ENCODE results near the gene SLC28A1. TPM values are rescaled to one million over a fixed set of nuclear protein-coding genes. Genes with fewer than 3 reads are reported as not detected.

SLC28A1 gene
- total RNA-seq, 4 donors from 2014 or later: not detected

DNA sequence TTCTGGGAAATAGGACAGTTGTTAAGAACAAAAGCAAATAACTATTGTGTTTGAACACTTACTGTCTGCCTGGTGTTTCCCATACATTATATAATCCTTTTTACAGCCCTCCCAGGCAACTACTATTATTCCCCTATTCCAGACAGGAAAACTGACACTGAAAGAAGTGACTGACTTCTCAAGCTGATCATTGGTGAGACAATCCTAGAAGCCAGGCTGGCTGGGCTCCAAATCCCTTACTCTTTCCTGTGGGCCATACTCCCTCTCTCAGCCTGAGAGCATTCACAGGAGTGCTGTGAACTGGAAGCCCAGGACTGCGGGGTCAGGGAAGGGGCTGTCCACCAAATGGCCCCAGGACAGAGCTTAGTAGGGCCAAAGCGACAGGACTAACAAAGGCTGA is 58.0 kb downstream of the SLC28A1 start:
- no peaks in the 10 kb centered on the region for H3K9me3 ChIP-seq
- no peak overlapping the region for H3K27ac ChIP-seq
- DNase-seq: no peak
- H3K4me1 ChIP-seq: no peaks in the 10 kb centered on the region
- TF ChIP-seq POLR2A (IDR thresholded peaks at IDR 0.05): no peak
- TF ChIP-seq, protein P1, sequence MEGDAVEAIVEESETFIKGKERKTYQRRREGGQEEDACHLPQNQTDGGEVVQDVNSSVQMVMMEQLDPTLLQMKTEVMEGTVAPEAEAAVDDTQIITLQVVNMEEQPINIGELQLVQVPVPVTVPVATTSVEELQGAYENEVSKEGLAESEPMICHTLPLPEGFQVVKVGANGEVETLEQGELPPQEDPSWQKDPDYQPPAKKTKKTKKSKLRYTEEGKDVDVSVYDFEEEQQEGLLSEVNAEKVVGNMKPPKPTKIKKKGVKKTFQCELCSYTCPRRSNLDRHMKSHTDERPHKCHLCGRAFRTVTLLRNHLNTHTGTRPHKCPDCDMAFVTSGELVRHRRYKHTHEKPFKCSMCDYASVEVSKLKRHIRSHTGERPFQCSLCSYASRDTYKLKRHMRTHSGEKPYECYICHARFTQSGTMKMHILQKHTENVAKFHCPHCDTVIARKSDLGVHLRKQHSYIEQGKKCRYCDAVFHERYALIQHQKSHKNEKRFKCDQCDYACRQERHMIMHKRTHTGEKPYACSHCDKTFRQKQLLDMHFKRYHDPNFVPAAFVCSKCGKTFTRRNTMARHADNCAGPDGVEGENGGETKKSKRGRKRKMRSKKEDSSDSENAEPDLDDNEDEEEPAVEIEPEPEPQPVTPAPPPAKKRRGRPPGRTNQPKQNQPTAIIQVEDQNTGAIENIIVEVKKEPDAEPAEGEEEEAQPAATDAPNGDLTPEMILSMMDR (IDR thresholded peaks at IDR 0.05): no peak
- no peak for TF ChIP-seq POLR2AphosphoS5 (IDR thresholded peaks at IDR 0.05)
- TF ChIP-seq EP300 (IDR thresholded peaks at IDR 0.05; ENCODE audit: low read depth): no peak
- intact Hi-C loops (cut with DNase I; ENCODE audit: low total_unique reads) (no loop called here), in situ Hi-C loops (cut with MboI; ENCODE audit: low pct_ligation_motif_present in 1 of 4, low pct_unique_long_range_greater_than_20kb in 1 of 4, low sequenced_read_pairs in 3 of 4) (no loop called here)
- no peaks in the 10 kb centered on the region for H3K36me3 ChIP-seq
- WGBS, 2 donors (ENCODE audit: low coverage in 1 of 2): 94% methylated on average over 2 of the region's 2 CpGs; no CpG with 5 or more reads in 1 of the 2 donors
- H3K27me3 ChIP-seq: no peaks in the 10 kb centered on the region
- no peak overlapping the region for H3K4me3 ChIP-seq

- intact Hi-C loops (cut with DNase I; ENCODE audit: low total_unique reads): no loop called here
- H3K4me3 ChIP-seq: no peak overlapping the region
- H3K27me3 ChIP-seq: no peaks in the 10 kb centered on the region
- in situ Hi-C loops (cut with MboI; ENCODE audit: low pct_ligation_motif_present in 1 of 4, low pct_unique_long_range_greater_than_20kb in 1 of 4, low sequenced_read_pairs in 3 of 4): no loop called here
- 96% methylated on average over 10 of the region's 10 CpGs; no CpG with 5 or more reads in 1 of the 2 donors for WGBS, 2 donors (ENCODE audit: low coverage in 1 of 2)
- no peaks in the 10 kb centered on the region for H3K9me3 ChIP-seq
- no peak for DNase-seq
- TF ChIP-seq POLR2A (IDR thresholded peaks at IDR 0.05) (no peak), EP300 (IDR thresholded peaks at IDR 0.05; ENCODE audit: low read depth) (no peak), POLR2AphosphoS5 (IDR thresholded peaks at IDR 0.05) (no peak)
- TF ChIP-seq, protein P1 (IDR thresholded peaks at IDR 0.05): no peak
- no peaks in the 10 kb centered on the region for H3K36me3 ChIP-seq
- H3K4me1 ChIP-seq: no peaks in the 10 kb centered on the region
- no peak overlapping the region for H3K27ac ChIP-seq
Measured at GRCh38 chr15:84944311-84944710, 59.8 kb downstream of the SLC28A1 start.

DNA sequence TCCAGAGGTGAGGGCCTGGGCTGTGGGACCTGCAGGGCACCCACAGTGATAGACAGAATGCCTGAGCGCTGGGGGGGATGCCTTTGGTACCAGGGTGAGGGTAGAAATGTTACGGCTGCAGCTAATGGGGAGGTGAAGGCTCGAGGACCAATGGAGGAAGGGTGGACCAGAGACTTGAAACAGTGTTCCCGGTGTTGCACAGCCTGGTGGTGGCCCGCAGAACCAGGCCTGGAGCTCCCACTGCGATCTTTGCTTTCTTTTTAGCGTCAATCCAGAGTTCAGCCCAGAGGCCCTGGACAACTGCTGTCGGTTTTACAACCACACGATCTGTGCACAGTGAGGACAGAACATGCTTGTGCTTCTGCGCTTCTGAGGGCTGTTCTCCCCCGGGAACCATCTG is 60.4 kb downstream of the SLC28A1 start:
- Histone ChIP-seq H3K4me3 (no peak overlapping the region), H3K4me1 (no peaks in the 10 kb centered on the region), H3K27me3 (no peaks in the 10 kb centered on the region), H3K27ac (no peak overlapping the region), H3K36me3 (no peaks in the 10 kb centered on the region), H3K9me3 (no peaks in the 10 kb centered on the region)
- 85% methylated on average over 11 of the region's 11 CpGs; no CpG with 5 or more reads in 1 of the 2 donors for WGBS, 2 donors (ENCODE audit: low coverage in 1 of 2)
- no peak for DNase-seq
- TF ChIP-seq POLR2AphosphoS5 (IDR thresholded peaks at IDR 0.05) (no peak), EP300 (IDR thresholded peaks at IDR 0.05; ENCODE audit: low read depth) (no peak), POLR2A (IDR thresholded peaks at IDR 0.05) (no peak)
- TF ChIP-seq, protein P1 (IDR thresholded peaks at IDR 0.05): no peak
- intact Hi-C loops (cut with DNase I; ENCODE audit: low total_unique reads) (no loop called here), in situ Hi-C loops (cut with MboI; ENCODE audit: low pct_ligation_motif_present in 1 of 4, low pct_unique_long_range_greater_than_20kb in 1 of 4, low sequenced_read_pairs in 3 of 4) (no loop called here)

DNA sequence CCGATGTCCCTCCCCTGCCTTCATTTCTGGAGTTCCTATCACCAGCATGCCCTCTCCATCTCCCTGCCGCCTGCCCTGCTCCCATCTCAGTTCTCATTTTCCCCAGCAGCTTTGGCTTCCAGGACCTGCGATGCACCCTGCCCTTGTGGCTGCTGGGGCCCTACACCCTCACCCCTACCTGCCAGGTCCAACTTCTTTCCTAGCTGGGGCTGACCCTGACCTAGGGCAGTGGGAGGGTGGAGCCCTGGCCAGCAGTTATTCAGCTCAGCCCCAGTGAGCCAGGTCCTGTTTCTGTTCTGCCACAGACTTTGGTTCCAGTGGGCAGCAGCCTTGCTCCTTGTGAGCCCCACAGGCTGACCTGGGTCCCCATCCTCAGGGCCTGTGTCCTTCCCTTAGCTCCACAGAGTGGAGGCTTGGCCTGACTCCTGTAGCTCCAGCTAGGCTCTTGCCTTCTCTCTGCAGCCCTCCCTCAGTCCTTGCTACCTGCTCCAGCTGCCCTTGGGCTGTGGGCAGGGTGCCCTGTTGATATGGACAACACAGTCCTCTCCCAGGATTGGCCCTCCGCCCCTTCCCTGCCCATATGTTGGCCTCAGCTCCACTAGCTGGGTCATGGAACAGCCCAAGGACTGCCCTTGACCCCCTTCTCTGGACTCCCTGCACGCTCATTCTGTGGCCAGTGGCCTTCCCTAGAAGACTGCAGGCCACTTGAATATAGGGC is 62.5 kb downstream of the SLC28A1 start:
- WGBS, 2 donors (ENCODE audit: low coverage in 1 of 2): 75 to 90% methylated on average over 2 to 5 of the region's 5 CpGs
- in situ Hi-C loops (cut with MboI; ENCODE audit: low pct_ligation_motif_present in 1 of 4, low pct_unique_long_range_greater_than_20kb in 1 of 4, low sequenced_read_pairs in 3 of 4): no loop called here
- no peak for TF ChIP-seq POLR2A (IDR thresholded peaks at IDR 0.05)
- no peak for TF ChIP-seq POLR2AphosphoS5 (IDR thresholded peaks at IDR 0.05)
- TF ChIP-seq EP300 (IDR thresholded peaks at IDR 0.05; ENCODE audit: low read depth): no peak
- no peaks in the 10 kb centered on the region for H3K9me3 ChIP-seq
- no peak overlapping the region for H3K27ac ChIP-seq
- no peaks in the 10 kb centered on the region for H3K27me3 ChIP-seq
- H3K4me1 ChIP-seq: no peaks in the 10 kb centered on the region
- DNase-seq: no peak
- H3K36me3 ChIP-seq: no peaks in the 10 kb centered on the region
- no peak overlapping the region for H3K4me3 ChIP-seq
- intact Hi-C loops (cut with DNase I; ENCODE audit: low total_unique reads): no loop called here
